HG03175 (cell line): ENCODE data around the gene PTPN3.
"Not testable (repeated sequence)": the region's sequence is repeated elsewhere in the genome, so short reads cannot be mapped to it uniquely, and the experiment has no call there.

Experiments
- ATAC-seq: cut with Tn5 transposase; IDR thresholded peaks from one replicate; pipeline ENCODE4 v1.9.1; 2021; ENCODE audit warnings: mild to moderate bottlenecking, moderate library complexity; ENCODE audit not compliant: unreplicated experiment

PTPN3 gene

DNA sequence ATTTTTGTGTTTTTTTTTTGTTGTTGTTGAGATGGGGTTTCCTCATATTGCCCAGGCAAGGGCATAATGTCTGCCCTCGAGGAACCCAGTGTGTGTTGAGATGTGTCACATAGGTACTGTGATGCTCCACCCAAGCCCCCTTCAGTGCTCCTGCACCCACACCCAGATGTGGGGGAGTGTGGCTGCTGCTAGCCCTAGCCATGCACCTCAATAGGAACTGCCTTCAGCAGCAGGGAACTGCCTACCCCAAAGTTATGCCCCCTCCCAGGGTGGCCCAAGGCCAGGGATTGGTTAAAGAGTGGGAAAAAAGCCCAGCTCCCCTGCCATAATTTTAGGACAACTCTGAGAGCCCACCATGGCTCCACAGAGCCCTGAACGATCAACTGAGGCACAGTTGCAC is 143.9 kb downstream of the PTPN3 start:
- no peak for ATAC-seq

DNA sequence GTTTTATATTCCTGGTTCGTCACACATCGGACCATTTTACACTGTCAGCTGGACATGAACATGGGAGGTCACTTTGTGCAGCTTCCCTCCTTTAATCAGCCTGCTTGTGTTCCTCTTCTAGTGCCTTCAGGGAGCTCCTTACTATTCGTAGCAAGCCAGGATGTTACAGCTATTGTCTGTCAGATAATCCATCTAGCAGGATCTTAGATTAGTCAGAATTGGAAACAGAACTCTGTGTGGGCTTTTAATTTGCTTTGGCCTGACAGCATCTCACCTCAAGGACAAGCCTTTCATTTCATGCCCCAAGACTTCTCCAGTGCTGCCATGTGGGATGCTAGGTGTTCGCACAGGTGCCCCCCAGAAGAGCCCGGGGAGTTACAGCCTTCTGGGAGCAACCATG is 147.1 kb downstream of the PTPN3 start:
- no peak for ATAC-seq

DNA sequence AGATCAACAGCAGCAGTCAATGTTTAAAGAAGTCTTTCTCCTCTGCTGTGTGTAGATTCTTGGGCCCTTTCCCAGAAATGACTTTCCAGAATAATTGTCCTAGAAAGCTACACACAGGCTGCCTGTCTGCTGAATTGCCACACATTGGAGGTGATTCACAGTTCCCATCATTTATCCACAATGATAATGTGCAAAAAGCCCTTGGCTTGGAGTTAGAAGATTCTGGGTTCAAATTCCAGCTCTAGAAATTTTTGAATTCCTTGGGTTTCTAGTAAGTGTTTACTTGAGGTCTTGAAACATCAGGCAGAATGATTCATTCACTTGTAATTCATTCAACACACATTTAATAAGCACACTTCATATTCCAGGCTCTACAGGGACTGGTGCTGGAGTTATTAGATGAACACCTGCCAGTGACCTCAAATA is 148.7 kb downstream of the PTPN3 start:
- no peak for ATAC-seq

DNA sequence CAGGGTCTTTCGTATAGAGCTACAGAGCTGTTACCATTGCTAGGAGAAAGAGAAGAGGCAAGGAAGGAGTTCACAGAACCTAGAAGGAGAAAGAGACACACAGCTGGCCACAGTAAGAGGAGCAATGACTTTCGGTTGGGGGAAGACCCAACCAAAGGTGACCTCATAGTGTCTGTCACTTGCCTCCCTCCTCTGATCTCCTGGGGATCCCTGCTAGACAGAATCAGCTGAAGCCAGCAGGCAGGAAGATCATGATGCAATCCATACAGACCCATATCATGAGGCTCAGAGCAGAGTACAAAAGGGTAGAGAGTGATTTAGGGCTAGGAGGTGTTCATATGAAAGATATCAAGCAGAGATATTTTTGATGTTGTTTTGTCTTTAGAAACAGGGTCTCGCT is 151.2 kb downstream of the PTPN3 start:
- ATAC-seq = no peak

DNA sequence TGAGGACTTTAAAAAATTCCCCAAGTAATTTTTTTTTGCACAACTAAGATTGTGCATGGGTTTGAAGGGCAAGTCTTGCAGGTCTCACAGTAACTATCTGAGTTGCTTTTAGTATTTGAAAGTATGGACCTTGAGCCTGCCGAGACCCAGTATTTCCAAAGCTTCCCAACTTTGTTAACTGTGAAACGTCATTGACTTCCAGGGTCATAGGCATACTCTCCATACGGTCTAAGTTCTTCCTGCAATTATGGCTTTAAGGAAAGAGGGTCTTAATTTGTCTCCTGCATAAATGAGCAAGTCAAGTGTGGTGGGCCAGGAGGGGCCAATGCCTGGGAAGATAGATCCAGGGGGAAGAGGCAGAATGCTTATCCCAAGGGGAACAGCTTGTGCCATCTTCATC is 153.2 kb downstream of the PTPN3 start:
- ATAC-seq = no peak

DNA sequence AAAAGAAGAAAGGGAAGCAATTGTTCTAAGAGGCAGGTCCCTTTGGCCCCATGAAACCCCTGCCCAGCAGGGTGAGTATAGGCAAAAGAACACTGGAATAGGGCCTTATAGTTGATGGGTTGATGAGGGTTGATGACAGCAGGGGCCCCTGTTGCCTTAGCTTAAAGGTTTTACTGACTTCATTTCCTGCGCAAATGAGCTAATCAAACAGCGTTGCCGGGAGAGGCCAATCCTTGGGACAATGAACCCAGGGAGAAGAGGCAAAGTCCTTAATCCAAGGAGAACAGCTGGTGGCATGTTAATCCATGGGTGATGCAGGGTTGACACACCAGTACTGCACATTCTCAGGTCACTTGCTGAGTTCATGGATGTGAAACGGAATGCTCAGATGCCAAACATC is 155.2 kb downstream of the PTPN3 start:
- ATAC-seq = no peak

DNA sequence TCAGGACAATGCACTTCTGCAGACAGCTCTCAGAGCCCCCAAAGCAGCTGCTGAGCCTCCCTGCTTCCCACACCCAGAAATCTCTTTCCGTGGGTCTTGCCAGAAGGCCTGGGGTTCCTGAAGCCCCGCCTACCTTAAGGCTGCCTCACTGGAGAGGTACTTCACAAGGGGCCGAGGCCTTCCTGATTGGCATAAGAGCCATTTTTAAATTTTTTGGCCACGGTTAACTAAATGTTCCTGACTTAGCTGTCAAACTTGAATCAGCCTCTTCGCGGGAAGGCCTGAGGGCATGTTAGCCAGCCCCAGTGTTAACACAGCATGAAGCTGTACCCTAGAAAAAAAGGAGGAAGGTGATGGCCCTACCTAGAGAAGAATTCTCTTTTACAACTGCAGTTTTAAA is 156.5 kb downstream of the PTPN3 start:
- ATAC-seq = no peak

DNA sequence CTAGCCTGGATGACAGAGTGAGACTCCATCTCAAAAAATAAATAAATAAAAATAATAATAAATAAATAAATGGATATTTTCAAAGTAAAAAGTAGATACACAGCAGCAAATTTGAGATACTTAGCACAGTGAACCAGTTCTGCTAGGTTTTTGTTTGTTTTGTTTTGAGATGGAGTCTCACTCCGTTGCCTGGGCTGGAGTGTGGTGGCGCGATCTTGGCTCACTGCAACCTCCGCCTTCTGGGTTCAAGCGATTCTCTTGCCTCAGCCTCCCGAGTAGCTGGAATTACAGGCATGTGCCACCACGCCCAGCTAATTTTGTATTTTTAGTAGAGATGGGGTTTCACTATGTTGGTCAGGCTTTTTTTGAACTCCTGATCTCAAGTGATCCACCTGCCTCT is 157.1 kb downstream of the PTPN3 start:
- not testable (repeated sequence) for ATAC-seq

DNA sequence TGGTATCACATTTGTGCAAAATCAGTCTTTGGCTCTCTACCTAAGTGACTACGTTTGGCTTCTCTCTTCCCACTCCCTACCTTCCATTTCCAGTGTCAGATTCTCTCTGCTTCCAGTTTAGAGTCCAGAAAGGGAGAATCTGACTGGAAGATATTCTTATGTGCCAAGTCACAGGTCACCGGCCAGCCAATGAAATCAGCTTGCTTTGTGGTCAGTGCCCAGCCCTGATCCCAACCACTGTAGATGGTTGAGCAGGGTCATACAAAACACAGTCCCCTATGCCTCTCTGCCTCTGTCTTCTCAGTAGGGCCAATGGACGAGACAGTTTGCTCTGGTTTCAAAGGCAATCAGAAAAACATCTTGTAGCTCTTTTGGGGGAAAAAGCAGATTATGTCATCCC is 161.7 kb downstream of the PTPN3 start:
- no peak for ATAC-seq

DNA sequence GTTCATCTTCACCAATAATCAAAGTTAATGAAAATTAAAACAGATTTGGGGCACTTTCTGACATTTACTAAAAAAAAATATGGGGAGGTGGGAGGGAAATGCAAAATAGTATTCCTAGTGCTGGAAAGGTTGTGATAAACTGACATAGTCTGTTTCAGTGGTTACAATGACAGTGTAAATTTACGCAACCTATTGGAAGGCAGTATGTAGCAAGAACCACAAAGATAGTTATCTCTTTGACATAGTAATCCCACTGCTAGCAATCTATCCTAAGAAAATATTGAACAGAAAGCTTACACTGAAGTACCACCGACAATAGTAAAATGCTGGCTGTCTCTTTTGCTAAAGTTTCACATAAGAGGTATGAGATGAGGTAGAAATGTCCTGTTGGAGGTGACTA is 162.2 kb downstream of the PTPN3 start:
- no peak for ATAC-seq

DNA sequence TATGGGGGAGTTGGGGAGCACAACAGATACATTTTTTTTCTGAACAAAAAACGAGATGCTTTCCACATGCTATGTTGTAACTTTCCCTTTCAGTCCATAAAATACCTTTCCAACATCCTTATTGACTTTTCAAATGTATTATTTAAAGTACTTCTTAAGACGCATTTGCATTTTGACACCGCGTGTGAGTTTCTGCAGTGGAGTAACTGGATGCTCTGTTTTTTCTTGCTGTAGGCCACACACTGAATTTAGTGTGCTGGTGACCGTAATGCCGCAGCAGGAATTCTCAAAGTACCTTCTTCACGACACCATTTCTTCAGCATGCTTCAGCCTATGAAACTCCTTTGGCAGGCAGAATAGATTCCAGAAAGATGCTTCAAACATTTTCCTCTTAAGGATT is 163.0 kb downstream of the PTPN3 start:
- ATAC-seq = no peak

DNA sequence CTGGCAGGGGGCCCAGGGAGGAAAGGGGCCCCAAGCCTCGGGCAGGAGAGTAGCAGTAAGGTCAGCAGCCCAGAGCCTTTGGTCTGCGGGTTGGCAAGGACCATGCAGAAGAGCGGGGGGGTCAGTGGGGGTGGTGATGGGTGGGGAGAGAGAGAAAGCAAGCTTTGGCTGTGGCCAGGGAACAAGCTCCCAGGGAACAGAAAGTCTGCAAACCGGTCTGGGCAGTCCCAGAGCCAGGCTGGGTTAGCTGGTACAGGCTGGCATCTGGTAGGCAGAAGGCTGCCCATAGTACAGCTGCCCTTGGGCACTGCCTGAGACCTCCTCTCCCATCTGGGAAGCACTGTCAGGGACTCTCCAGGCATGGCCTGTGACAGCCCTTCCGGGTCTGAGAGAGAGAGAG is 166.8 kb downstream of the PTPN3 start:
- ATAC-seq = no peak

DNA sequence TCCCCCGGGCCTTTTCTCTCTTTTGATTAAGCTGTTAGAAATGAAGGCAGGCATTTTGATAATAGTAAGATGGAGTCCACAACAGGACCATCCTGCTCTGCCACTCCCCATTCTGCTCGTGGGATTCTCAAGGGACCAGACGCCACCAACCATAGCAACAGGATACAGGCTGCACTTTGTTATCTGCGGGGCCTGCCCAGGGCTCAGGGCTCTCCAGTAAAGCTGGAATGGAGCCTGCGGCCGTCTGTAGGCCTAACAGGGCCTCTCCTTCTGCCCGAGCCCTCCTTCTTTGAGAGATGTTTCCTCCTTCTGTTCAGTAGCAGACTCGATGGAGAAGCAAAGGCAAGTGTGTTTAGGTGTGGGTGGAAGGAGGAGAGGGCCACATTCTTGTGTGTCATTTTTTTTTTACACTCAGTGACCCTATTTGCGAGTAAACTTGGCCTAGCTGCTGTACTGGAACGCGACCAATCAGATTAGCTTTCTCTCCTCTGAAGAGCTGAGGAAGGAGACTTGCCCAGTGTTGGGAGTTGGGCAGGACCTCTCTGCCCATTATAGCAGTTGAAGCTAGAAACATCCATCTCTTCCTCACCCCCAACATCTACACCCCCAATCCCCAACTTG is 168.4 kb downstream of the PTPN3 start:
- ATAC-seq = no peak

DNA sequence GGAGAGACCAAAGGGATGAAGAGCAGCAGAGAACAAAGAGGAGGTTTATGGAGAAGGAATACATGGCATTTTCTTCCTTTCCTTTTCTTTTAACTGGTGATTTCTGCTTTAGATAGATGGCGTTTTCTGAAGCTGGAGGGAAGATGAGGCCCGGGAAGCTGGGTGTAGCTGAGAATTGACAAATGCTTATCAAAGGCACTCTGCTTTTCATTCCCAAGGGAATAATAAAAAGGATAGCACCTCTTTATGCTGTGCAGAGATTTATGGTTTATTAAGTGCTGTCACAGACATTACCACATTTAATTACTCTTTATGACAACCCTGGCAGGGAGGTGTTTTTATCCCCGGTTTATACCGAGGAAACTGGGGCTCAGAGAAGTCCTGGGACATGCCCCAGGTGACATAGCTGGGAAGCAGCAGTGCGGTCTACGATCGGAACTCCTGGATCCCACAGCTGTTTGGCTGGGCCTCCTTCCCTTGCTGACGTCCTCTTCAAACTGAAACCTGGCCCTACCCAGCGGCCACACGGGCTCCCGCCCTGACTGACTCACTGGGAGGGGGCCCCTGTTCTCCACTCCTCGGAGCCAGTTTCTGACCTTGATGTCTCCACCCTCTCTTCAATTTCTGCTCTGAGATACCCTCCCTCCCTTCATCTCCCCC is 169.0 kb downstream of the PTPN3 start:
- no peak for ATAC-seq
